ENCODE measurements around the gene LTBP1. TPM values are rescaled to one million over a fixed set of nuclear protein-coding genes. Genes with fewer than 3 reads are reported as not detected.
"Not testable (repeated sequence)": the region's sequence is repeated elsewhere in the genome, so short reads cannot be mapped to it uniquely, and the experiment has no call there.

The LTBP1 gene
- total RNA-seq, 5 donors from 2014 or later (not counting 1 experiment from before 2014, with no cell fraction given): 0.16 to 0.76 (median 0.43) TPM

DNA sequence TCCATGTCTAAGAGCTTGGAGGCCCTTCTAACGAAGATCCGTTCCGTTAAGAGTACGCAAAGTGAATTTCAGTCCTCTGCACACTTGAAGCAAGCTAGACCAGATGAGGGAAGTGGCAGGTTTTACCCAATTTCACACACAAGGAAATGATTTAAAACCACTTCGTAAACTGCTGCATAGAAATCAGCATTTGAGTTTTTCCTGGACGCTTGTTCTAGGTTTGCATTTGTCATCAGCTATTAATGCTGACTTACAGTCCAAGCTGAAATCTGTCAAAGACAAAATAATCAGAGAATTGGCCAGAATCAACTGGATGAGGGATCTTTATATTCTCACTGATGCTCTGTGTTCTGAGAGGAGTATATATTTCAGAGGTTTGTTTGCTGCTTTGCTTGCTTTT lies 412.1 kb downstream of the LTBP1 start:
- no peak overlapping the region for H3K27ac Mint-ChIP-seq
- Histone ChIP-seq H3K4me1 (ENCODE audit: control insufficient read depth in 1 of 2, extremely low read depth in 1 of 2, insufficient read depth in 2 of 2, low read length in 2 of 2) (no peaks in the 10 kb centered on the region), H3K27me3 (replicated peaks in 1 of 2; ENCODE audit: control insufficient read depth in 2 of 2, extremely low read depth in 1 of 2, insufficient read depth in 2 of 2, low read length in 1 of 2) (no peaks in the 10 kb centered on the region), H3K9me3 (no peaks in the 10 kb centered on the region), H3K36me3 (ENCODE audit: control insufficient read depth in 2 of 2, extremely low read depth in 1 of 2, insufficient read depth in 1 of 2, low read length in 1 of 2) (no peaks in the 10 kb centered on the region), H3K27ac (ENCODE audit: low read length) (no peak overlapping the region), H3K4me3 (ENCODE audit: control insufficient read depth in 1 of 2, extremely low read depth in 1 of 2, low read length in 1 of 2) (no peak overlapping the region)
- H3K27me3 Mint-ChIP-seq: no peaks in the 10 kb centered on the region
- H3K4me3 Mint-ChIP-seq: no peak overlapping the region
- H3K9me3 Mint-ChIP-seq: peaks cover 10 to 16% (median 14%) of the 10 kb centered on the region in 3 donors
- H3K36me3 Mint-ChIP-seq: no peaks in the 10 kb centered on the region
- ChIA-PET CTCF (interaction anchor here in 1 of 2 donors (1.1 kb wide), 1 partner anchor 14 kb away, joined by 4 read pairs; no protein-coding TSS in a partner anchor), POLR2A (no interaction called here)
- no peak for ATAC-seq (replicated peaks in 1 of 4)
- WGBS (ENCODE audit: insufficient coverage): 93% methylated on average over 2 of the region's 6 CpGs
- no peak for DNase-seq
- no peaks in the 10 kb centered on the region for H3K4me1 Mint-ChIP-seq

DNA sequence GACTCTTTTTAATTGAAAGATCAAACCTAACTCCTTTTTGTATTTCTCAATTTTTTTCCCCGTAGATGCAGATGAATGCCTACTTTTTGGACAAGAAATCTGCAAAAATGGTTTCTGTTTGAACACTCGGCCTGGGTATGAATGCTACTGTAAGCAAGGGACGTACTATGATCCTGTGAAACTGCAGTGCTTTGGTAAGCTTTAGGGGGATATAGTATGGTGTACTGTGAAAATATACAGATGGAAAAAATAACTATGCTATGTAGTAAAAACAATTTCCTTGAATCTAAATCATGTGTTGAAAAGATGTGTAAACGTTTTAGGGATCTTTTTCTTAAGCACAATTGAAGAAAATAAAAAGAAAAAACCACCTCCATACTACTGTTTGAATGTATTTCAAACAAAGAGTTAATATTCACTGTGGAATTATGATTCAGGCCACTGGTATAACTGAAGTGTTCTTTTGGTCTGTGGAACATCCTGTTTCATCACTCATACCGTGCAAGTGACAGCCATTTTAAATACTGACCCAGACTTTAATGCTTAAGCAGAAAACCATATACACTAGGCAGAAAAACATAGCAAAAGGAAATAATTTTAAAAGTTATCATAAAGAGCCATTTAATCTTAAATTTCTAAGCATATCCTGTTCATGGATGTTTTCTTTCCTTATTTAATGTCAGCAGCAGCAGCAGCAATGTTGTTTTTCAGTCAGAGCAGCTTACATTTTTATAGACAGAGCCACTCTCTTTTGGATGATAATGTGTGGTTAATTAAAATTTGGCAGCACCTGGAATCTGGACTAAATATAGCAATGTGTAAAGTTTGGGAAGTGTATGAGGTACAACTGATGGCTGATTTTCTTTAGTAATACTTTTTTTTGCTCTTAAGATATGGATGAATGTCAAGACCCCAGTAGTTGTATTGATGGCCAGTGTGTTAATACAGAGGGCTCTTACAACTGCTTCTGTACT lies 416.9 kb downstream of the LTBP1 start:
- ChIA-PET CTCF (no interaction called here), POLR2A (no interaction called here)
- H3K4me3 Mint-ChIP-seq: no peak overlapping the region
- no peaks in the 10 kb centered on the region for H3K4me1 Mint-ChIP-seq
- DNase-seq: no peak
- H3K4me1 ChIP-seq (ENCODE audit: control insufficient read depth in 1 of 2, extremely low read depth in 1 of 2, insufficient read depth in 2 of 2, low read length in 2 of 2): no peaks in the 10 kb centered on the region
- no peaks in the 10 kb centered on the region for H3K27me3 ChIP-seq (replicated peaks in 1 of 2; ENCODE audit: control insufficient read depth in 2 of 2, extremely low read depth in 1 of 2, insufficient read depth in 2 of 2, low read length in 1 of 2)
- H3K27ac Mint-ChIP-seq: no peak overlapping the region
- no peak overlapping the region for H3K27ac ChIP-seq (ENCODE audit: low read length)
- no peaks in the 10 kb centered on the region for H3K9me3 Mint-ChIP-seq
- H3K36me3 ChIP-seq (ENCODE audit: control insufficient read depth in 2 of 2, extremely low read depth in 1 of 2, insufficient read depth in 1 of 2, low read length in 1 of 2): no peaks in the 10 kb centered on the region
- no peaks in the 10 kb centered on the region for H3K9me3 ChIP-seq
- no peak overlapping the region for H3K4me3 ChIP-seq (ENCODE audit: control insufficient read depth in 1 of 2, extremely low read depth in 1 of 2, low read length in 1 of 2)
- no peak for ATAC-seq (replicated peaks in 1 of 4)
- no peaks in the 10 kb centered on the region for H3K27me3 Mint-ChIP-seq
- no peaks in the 10 kb centered on the region for H3K36me3 Mint-ChIP-seq
- 82% methylated on average over 2 of the region's 5 CpGs for WGBS (ENCODE audit: insufficient coverage)

DNA sequence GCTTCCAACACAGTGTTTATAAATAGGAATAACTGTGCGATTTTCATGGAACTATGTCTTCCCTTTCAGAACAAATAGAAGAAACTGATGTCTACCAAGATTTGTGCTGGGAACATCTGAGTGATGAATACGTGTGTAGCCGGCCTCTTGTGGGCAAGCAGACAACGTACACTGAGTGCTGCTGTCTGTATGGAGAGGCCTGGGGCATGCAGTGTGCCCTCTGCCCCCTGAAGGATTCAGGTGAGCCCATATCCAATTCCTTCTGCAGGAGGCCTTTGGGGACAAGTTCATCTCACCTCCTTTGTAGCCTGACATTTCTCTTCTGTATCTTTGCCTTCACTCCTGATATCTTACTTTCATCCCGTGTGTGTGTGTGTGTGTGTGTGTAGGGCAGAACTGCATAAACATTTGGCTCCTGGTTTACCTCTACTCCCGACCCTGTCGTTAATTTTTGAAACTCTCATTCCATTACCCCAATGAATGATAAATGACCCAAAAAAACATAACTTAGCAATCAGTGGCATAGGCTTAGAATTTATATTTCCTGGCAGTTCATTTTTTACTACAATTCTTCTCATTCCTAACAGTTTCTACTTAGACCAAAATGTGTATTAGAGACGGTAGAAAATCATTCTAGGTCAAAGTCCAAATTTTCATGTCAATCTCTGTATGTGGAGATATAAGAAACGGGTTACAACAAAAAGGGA lies 418.7 kb downstream of the LTBP1 start:
- DNase-seq (no peak), ATAC-seq (replicated peaks in 1 of 4) (no peak)
- Mint-ChIP-seq H3K36me3 (no peaks in the 10 kb centered on the region), H3K27me3 (no peaks in the 10 kb centered on the region), H3K4me3 (no peak overlapping the region), H3K9me3 (no peaks in the 10 kb centered on the region), H3K27ac (no peak overlapping the region), H3K4me1 (no peaks in the 10 kb centered on the region)
- Histone ChIP-seq H3K27me3 (replicated peaks in 1 of 2; ENCODE audit: control insufficient read depth in 2 of 2, extremely low read depth in 1 of 2, insufficient read depth in 2 of 2, low read length in 1 of 2) (no peaks in the 10 kb centered on the region), H3K4me1 (ENCODE audit: control insufficient read depth in 1 of 2, extremely low read depth in 1 of 2, insufficient read depth in 2 of 2, low read length in 2 of 2) (no peaks in the 10 kb centered on the region), H3K27ac (ENCODE audit: low read length) (no peak overlapping the region), H3K4me3 (ENCODE audit: control insufficient read depth in 1 of 2, extremely low read depth in 1 of 2, low read length in 1 of 2) (no peak overlapping the region), H3K36me3 (ENCODE audit: control insufficient read depth in 2 of 2, extremely low read depth in 1 of 2, insufficient read depth in 1 of 2, low read length in 1 of 2) (no peaks in the 10 kb centered on the region), H3K9me3 (no peaks in the 10 kb centered on the region)
- POLR2A ChIA-PET: no interaction called here
- WGBS (ENCODE audit: insufficient coverage): 77% methylated on average over 4 of the region's 9 CpGs
- CTCF ChIA-PET: no interaction called here

- Mint-ChIP-seq H3K4me3 (no peak overlapping the region), H3K27me3 (no peaks in the 10 kb centered on the region), H3K27ac (no peak overlapping the region), H3K36me3 (no peaks in the 10 kb centered on the region), H3K4me1 (no peaks in the 10 kb centered on the region), H3K9me3 (no peaks in the 10 kb centered on the region)
- no peak for DNase-seq
- CTCF ChIA-PET: no interaction called here
- Histone ChIP-seq H3K9me3 (no peaks in the 10 kb centered on the region), H3K4me3 (ENCODE audit: control insufficient read depth in 1 of 2, extremely low read depth in 1 of 2, low read length in 1 of 2) (no peak overlapping the region), H3K4me1 (ENCODE audit: control insufficient read depth in 1 of 2, extremely low read depth in 1 of 2, insufficient read depth in 2 of 2, low read length in 2 of 2) (no peaks in the 10 kb centered on the region), H3K27me3 (replicated peaks in 1 of 2; ENCODE audit: control insufficient read depth in 2 of 2, extremely low read depth in 1 of 2, insufficient read depth in 2 of 2, low read length in 1 of 2) (no peaks in the 10 kb centered on the region), H3K27ac (ENCODE audit: low read length) (no peak overlapping the region), H3K36me3 (ENCODE audit: control insufficient read depth in 2 of 2, extremely low read depth in 1 of 2, insufficient read depth in 1 of 2, low read length in 1 of 2) (no peaks in the 10 kb centered on the region)
- 41% methylated on average over 3 of the region's 5 CpGs for WGBS (ENCODE audit: insufficient coverage)
- POLR2A ChIA-PET: no interaction called here
- no peak for ATAC-seq (replicated peaks in 1 of 4)
Measured at GRCh38 chr2:33366473-33366872, 419.7 kb downstream of the LTBP1 start.

- H3K9me3 Mint-ChIP-seq; H3K9me3 ChIP-seq; H3K27ac ChIP-seq (ENCODE audit: low read length); H3K27me3 ChIP-seq (replicated peaks in 1 of 2; ENCODE audit: control insufficient read depth in 2 of 2, extremely low read depth in 1 of 2, insufficient read depth in 2 of 2, low read length in 1 of 2); ATAC-seq (replicated peaks in 1 of 4); H3K36me3 ChIP-seq (ENCODE audit: control insufficient read depth in 2 of 2, extremely low read depth in 1 of 2, insufficient read depth in 1 of 2, low read length in 1 of 2); H3K27me3 Mint-ChIP-seq; DNase-seq; POLR2A ChIA-PET; H3K4me1 Mint-ChIP-seq; H3K36me3 Mint-ChIP-seq; H3K4me3 ChIP-seq (ENCODE audit: control insufficient read depth in 1 of 2, extremely low read depth in 1 of 2, low read length in 1 of 2); CTCF ChIA-PET; H3K4me3 Mint-ChIP-seq; H3K4me1 ChIP-seq (ENCODE audit: control insufficient read depth in 1 of 2, extremely low read depth in 1 of 2, insufficient read depth in 2 of 2, low read length in 2 of 2); H3K27ac Mint-ChIP-seq: not testable (repeated sequence)
- WGBS (ENCODE audit: insufficient coverage): no CpG with 5 or more reads among the region's 7 CpGs
Measured at GRCh38 chr2:33368524-33368923, 421.8 kb downstream of the LTBP1 start.

DNA sequence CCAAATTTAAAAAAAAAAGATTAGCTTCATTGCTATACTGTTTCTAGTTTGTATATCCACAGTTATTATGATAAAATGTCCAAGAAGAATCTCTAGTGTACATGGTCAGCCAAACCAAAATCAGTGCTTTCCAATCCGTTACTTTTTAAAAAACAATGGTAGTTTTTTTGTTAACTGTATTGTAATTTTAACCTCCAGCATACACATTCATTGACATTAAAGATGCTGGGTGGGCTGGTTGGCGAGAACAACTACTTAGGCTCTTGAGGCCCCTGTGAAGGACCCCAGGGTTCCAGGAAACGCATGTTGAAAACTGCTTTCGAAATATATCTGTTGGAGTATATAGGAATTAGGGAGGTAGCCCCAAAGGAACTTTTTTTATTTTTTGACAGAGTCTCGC lies 422.4 kb downstream of the LTBP1 start:
- no peaks in the 10 kb centered on the region for H3K9me3 ChIP-seq

More for the DNA sequence above, 422.4 kb downstream of the LTBP1 start:
- Mint-ChIP-seq H3K27ac (no peak overlapping the region), H3K4me3 (no peak overlapping the region), H3K36me3 (no peaks in the 10 kb centered on the region), H3K27me3 (no peaks in the 10 kb centered on the region), H3K9me3 (no peaks in the 10 kb centered on the region), H3K4me1 (no peaks in the 10 kb centered on the region)
- ChIA-PET CTCF (no interaction called here), POLR2A (no interaction called here)
- Histone ChIP-seq H3K4me3 (ENCODE audit: control insufficient read depth in 1 of 2, extremely low read depth in 1 of 2, low read length in 1 of 2) (no peak overlapping the region), H3K4me1 (ENCODE audit: control insufficient read depth in 1 of 2, extremely low read depth in 1 of 2, insufficient read depth in 2 of 2, low read length in 2 of 2) (no peaks in the 10 kb centered on the region), H3K36me3 (ENCODE audit: control insufficient read depth in 2 of 2, extremely low read depth in 1 of 2, insufficient read depth in 1 of 2, low read length in 1 of 2) (no peaks in the 10 kb centered on the region), H3K27ac (ENCODE audit: low read length) (no peak overlapping the region), H3K27me3 (replicated peaks in 1 of 2; ENCODE audit: control insufficient read depth in 2 of 2, extremely low read depth in 1 of 2, insufficient read depth in 2 of 2, low read length in 1 of 2) (no peaks in the 10 kb centered on the region)
- ATAC-seq (replicated peaks in 1 of 4): no peak
- no peak for DNase-seq
- no CpG with 5 or more reads among the region's 5 CpGs for WGBS (ENCODE audit: insufficient coverage)

Data from T-cell (primary cell).